D721Med (cell line): ENCODE results near the gene NDP.

Source experiments
- DNase-seq: peaks from one replicate; pipeline ENCODE4 v3.0.0; 2011; ENCODE audit warnings: low spot score; ENCODE audit not compliant: insufficient read length
- FAIRE-seq: peaks from 2 replicates; lab custom pipeline; 2011; peaks lifted over from hg19 to GRCh38; lab: Jason Lieb, UNC
- CTCF ChIP-seq: IDR thresholded peaks from 2 replicates; pipeline ENCODE4 v1.5.1; 2012; ENCODE audit warnings: mild to moderate bottlenecking, control low read depth; ENCODE audit not compliant: insufficient read depth; ENCODE audit errors: missing control alignments

The NDP gene

GRCh38 chrX:43974100-43974475, 898 bp upstream of the NDP start:
- DNase-seq = no peak
- TF ChIP-seq CTCF = no peak
- FAIRE-seq = no peak

- FAIRE-seq (no peak), DNase-seq (no peak)
- no peak for TF ChIP-seq CTCF
Measured at GRCh38 chrX:43971966-43972961, 926 bp downstream of the NDP start.

- FAIRE-seq = no peak
- DNase-seq = no peak
- no peak for TF ChIP-seq CTCF
Measured at GRCh38 chrX:43970528-43970927, 2.7 kb downstream of the NDP start.

GRCh38 chrX:43969504-43970501, 3.4 kb downstream of the NDP start:
- no peak for FAIRE-seq
- DNase-seq = no peak
- TF ChIP-seq CTCF = no peak

- FAIRE-seq (no peak), DNase-seq (no peak)
- TF ChIP-seq CTCF = no peak
Measured at GRCh38 chrX:43968359-43968781, 4.8 kb downstream of the NDP start.

- DNase-seq (no peak), FAIRE-seq (no peak)
- no peak for TF ChIP-seq CTCF
Measured at GRCh38 chrX:43964936-43965335, 8.3 kb downstream of the NDP start.
